NT2/D1 (cell line): ENCODE measurements around the gene VRK1.

Source experiments
- DNase-seq: peaks from one replicate; pipeline ENCODE4 v3.0.0-alpha.2; 2011; ENCODE audit warnings: low read depth, low spot score
- H3K27me3 ChIP-seq: 2 replicates; pipeline ENCODE4 v1.6.0; 2011; ENCODE audit warnings: mild to moderate bottlenecking; ENCODE audit not compliant: insufficient read length, insufficient read depth
- H3K36me3 ChIP-seq: 2 replicates; pipeline ENCODE4 v1.6.1; 2011; ENCODE audit warnings: mild to moderate bottlenecking, low read length, mixed read lengths; ENCODE audit not compliant: insufficient read depth, insufficient read length
- H3K4me1 ChIP-seq: 2 replicates; pipeline ENCODE4 v1.5.1; 2011; ENCODE audit not compliant: insufficient read depth, insufficient read length
- H3K4me3 ChIP-seq: 2 replicates; pipeline ENCODE4 v1.5.1; 2011; ENCODE audit warnings: low read depth; ENCODE audit not compliant: insufficient read length
- H3K9ac ChIP-seq: 2 replicates; pipeline ENCODE4 v1.6.0; 2011; ENCODE audit warnings: low read depth; ENCODE audit not compliant: insufficient read length
- H3K9me3 ChIP-seq: 2 replicates; pipeline ENCODE4 v1.5.1; 2011; ENCODE audit warnings: mild to moderate bottlenecking, low read length; ENCODE audit not compliant: insufficient read depth
- SUZ12 ChIP-seq: IDR thresholded peaks from 2 replicates; pipeline ENCODE4 v1.6.1; 2011; ENCODE audit not compliant: insufficient read length, insufficient read depth; ENCODE audit errors: extremely low read depth
- YY1 ChIP-seq: IDR thresholded peaks from 2 replicates; pipeline ENCODE4 v1.6.1; 2011; ENCODE audit not compliant: insufficient read length, insufficient read depth
- ZNF274 ChIP-seq: IDR thresholded peaks from 2 replicates; pipeline ENCODE4 v1.6.1; 2011; ENCODE audit warnings: mild to moderate bottlenecking, low read depth, low read length

VRK1 gene

GRCh38 chr14:96905825-96906224 lies 108.6 kb downstream of the VRK1 start:
- peaks cover 2% of the 10 kb centered on the region for H3K36me3 ChIP-seq
- TF ChIP-seq SUZ12 (no peak), YY1 (no peak), ZNF274 (no peak)
- no peak overlapping the region for H3K4me3 ChIP-seq
- H3K27me3 ChIP-seq, result no peaks in the 10 kb centered on the region
- H3K9ac ChIP-seq, result no peak overlapping the region
- no peaks in the 10 kb centered on the region for H3K4me1 ChIP-seq
- H3K9me3 ChIP-seq, result peaks cover 12% of the 10 kb centered on the region
- DNase-seq, result no peak

- Histone ChIP-seq H3K4me1 (no peaks in the 10 kb centered on the region), H3K9me3 (peaks cover 12% of the 10 kb centered on the region)
- TF ChIP-seq YY1 (no peak), ZNF274 (no peak), SUZ12 (no peak)
These were observed 109.3 kb downstream of the VRK1 start for GRCh38 chr14:96906434-96906833.

GRCh38 chr14:96909841-96910364 lies 112.7 kb downstream of the VRK1 start:
- DNase-seq, result no peak
- no peak overlapping the region for H3K9ac ChIP-seq
- TF ChIP-seq YY1, result no peak
- TF ChIP-seq ZNF274, result no peak
- no peak for TF ChIP-seq SUZ12
- no peaks in the 10 kb centered on the region for H3K27me3 ChIP-seq
- H3K4me3 ChIP-seq, result no peak overlapping the region
- H3K9me3 ChIP-seq, result peaks cover 12% of the 10 kb centered on the region
- no peaks in the 10 kb centered on the region for H3K4me1 ChIP-seq
- H3K36me3 ChIP-seq, result peaks cover 2% of the 10 kb centered on the region

More at GRCh38 chr14:96906434-96906833, 109.3 kb downstream of the VRK1 start:
- no peak for DNase-seq
- peaks cover 2% of the 10 kb centered on the region for H3K36me3 ChIP-seq
- no peak overlapping the region for H3K9ac ChIP-seq
- H3K27me3 ChIP-seq, result no peaks in the 10 kb centered on the region
- H3K4me3 ChIP-seq, result no peak overlapping the region

DNA sequence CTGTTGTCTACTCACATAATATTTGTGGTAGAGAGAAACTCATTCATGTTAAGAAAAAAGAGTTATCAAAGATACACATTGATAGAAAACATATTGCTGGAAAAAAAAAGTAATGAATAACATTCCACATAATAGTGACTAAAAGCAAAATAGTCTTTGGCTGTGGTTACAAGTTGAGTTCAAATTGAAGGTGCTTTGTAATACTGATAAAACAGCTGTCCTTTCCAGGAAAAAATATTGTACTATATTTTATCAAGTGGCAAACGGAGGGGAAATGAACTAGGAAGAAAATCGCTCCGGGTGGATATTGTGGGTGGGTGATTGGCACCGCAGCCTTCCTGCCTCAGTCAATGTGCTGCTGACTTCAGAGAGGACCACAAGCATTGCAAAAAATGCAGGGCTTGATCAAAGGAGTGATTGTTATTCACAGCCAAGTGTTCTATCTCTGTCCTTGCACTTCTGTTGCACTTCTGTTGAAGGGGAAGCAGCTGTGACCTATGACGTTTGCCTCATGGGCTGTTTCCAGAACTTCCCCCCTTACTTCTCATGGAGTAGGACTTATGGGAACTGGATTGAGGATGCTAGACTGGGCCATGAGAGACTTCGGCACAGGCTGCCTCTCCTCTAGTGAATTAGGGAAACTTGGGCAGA lies 114.4 kb downstream of the VRK1 start:
- Histone ChIP-seq H3K4me3 (no peak overlapping the region), H3K9ac (no peak overlapping the region), H3K9me3 (peaks cover 12% of the 10 kb centered on the region), H3K4me1 (no peaks in the 10 kb centered on the region), H3K36me3 (peaks cover under 1% of the 10 kb centered on the region), H3K27me3 (no peaks in the 10 kb centered on the region)
- TF ChIP-seq SUZ12 (no peak), ZNF274 (no peak), YY1 (no peak)
- no peak for DNase-seq

DNA sequence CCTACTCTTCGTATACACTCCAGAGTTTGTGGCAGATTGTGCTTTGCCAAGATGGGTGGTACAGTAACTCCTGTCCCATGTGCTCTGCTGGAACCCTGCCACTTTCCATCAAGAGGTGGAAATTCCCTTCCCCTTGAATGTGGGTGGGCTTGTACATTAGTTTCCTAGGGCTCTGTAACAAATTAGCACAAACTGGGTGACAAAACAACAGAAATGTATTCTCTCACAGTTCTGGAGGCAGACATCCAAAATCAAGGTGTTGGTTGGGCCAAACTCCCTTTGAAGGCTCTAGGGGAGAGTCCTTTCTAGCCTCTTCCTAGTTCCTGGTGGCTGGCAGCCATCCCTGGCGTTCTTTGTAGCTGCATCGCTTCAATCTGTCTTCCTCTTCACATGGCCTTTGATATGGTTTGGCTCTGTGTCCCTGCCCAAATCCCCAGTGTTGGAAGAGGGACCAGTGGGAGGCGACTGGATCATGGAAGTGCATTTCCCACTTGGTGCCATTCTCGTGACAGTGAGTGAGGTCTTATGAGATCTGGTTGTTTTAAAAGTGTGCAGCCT lies 117.5 kb downstream of the VRK1 start:
- Histone ChIP-seq H3K4me1 (no peaks in the 10 kb centered on the region), H3K9me3 (peaks cover 7% of the 10 kb centered on the region), H3K36me3 (no peaks in the 10 kb centered on the region), H3K4me3 (no peak overlapping the region), H3K27me3 (no peaks in the 10 kb centered on the region), H3K9ac (no peak overlapping the region)
- no peak for DNase-seq
- TF ChIP-seq SUZ12, result no peak

DNA sequence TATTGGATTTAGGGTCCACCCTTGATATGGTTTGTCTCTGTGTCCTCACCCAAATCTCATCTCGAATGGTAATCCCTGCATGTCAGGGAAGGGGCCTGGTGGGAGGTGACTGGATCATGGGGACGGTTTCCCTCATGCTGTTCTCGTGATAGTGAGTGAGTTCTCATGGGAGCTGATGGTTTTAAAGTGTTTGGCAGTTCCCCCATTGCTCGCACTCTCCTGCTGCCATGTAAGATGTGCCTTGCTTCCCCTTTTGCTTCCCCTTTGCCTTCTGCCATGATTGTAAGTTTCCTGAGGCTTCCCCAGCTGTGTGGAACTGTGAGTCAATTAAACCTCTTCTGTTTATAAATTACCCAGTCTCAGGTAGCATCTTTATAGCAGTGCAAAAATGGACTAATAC lies 118.3 kb downstream of the VRK1 start:
- H3K27me3 ChIP-seq, result no peaks in the 10 kb centered on the region
- no peak for DNase-seq
- no peaks in the 10 kb centered on the region for H3K9me3 ChIP-seq
- H3K9ac ChIP-seq, result no peak overlapping the region
- no peak for TF ChIP-seq ZNF274
- no peak for TF ChIP-seq YY1
- no peak for TF ChIP-seq SUZ12
- no peaks in the 10 kb centered on the region for H3K4me1 ChIP-seq
- H3K4me3 ChIP-seq, result no peak overlapping the region
- H3K36me3 ChIP-seq, result no peaks in the 10 kb centered on the region

DNA sequence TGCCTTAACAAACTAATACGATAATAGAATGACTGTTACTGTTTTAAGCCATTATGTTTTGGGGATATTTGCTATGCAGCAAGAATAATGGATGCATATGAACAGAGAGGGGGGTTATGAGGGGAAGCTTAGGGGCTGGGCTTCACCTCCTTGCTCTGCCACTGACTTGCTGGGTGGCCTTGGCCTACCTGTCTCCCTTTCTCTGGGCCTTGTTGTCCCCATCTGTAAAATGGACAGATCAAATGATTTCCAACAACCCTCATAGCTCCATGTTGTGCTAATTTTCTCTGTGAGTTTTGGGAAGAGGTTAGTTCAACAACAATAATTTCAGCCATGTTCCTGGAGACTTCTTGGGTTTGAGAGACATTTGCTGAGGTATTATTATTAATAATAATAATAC lies 119.6 kb downstream of the VRK1 start:
- Histone ChIP-seq H3K9me3 (peaks cover 6% of the 10 kb centered on the region; the same call in 1 of the 2 replicates), H3K4me1 (no peaks in the 10 kb centered on the region), H3K4me3 (no peak overlapping the region), H3K27me3 (no peaks in the 10 kb centered on the region), H3K36me3 (no peaks in the 10 kb centered on the region), H3K9ac (no peak overlapping the region)
- no peak for DNase-seq
- no peak for TF ChIP-seq SUZ12
- no peak for TF ChIP-seq YY1
- no peak for TF ChIP-seq ZNF274
